ENCODE results near the gene HLA-DQB2. TPM values are rescaled to one million over a fixed set of nuclear protein-coding genes. Genes with fewer than 3 reads are reported as not detected.
"Not testable (repeated sequence)": the region's sequence is repeated elsewhere in the genome, so short reads cannot be mapped to it uniquely, and the experiment has no call there.

The HLA-DQB2 gene
- total RNA-seq, result 1 to 10 TPM in 1 of 3 donors, not detected in 2; 1.1 TPM
- long read RNA-seq, donor 1, result 0 reads
- long read RNA-seq, donor 2, result 0 reads

- intact Hi-C loops (cut with DNase I, micrococcal nuclease), result no loop called here
- no peaks in the 10 kb centered on the region for H3K9me3 ChIP-seq
- H3K4me3 ChIP-seq, result no peak within 1 kb of the TSS
- ATAC-seq (no peak), DNase-seq (no peak)
- no peak for TF ChIP-seq CTCF (IDR thresholded peaks at IDR 0.05)
- no peaks in the 10 kb centered on the region for H3K4me1 ChIP-seq (ENCODE audit: low read depth)
- H3K36me3 ChIP-seq (ENCODE audit: low read depth), result no peaks in the 10 kb centered on the region
These were observed at the start of gene HLA-DQB2 for GRCh38 chr6:32763421-32763820. Gene HLA-DQB2, minus strand, starts transcription at chr6:32763532. Its CDS starts 62 bp downstream, at chr6:32763470.

GRCh38 chr6:32809171-32809570, 45.8 kb upstream of the HLA-DQB2 start:
- H3K4me1 ChIP-seq (ENCODE audit: low read depth), result no peaks in the 10 kb centered on the region
- no peak overlapping the region for H3K4me3 ChIP-seq
- intact Hi-C loops (cut with DNase I, micrococcal nuclease), result no loop called here
- H3K36me3 ChIP-seq (ENCODE audit: low read depth), result no peaks in the 10 kb centered on the region
- DNase-seq, result no peak
- no peaks in the 10 kb centered on the region for H3K9me3 ChIP-seq
- no peak for ATAC-seq
- no peak for TF ChIP-seq CTCF (IDR thresholded peaks at IDR 0.05)

GRCh38 chr6:32807020-32807580, 43.8 kb upstream of the HLA-DQB2 start:
- intact Hi-C loops (cut with DNase I, micrococcal nuclease), result no loop called here
- no peak for TF ChIP-seq CTCF (IDR thresholded peaks at IDR 0.05)

GRCh38 chr6:32805404-32805803, 42.1 kb upstream of the HLA-DQB2 start:
- H3K9me3 ChIP-seq; H3K36me3 ChIP-seq (ENCODE audit: low read depth); H3K4me3 ChIP-seq; intact Hi-C loops (cut with DNase I, micrococcal nuclease); ATAC-seq; H3K4me1 ChIP-seq (ENCODE audit: low read depth); DNase-seq: not testable (repeated sequence)

More at GRCh38 chr6:32807020-32807580, 43.8 kb upstream of the HLA-DQB2 start:
- H3K9me3 ChIP-seq, result no peaks in the 10 kb centered on the region
- H3K4me3 ChIP-seq, result no peak overlapping the region
- no peaks in the 10 kb centered on the region for H3K36me3 ChIP-seq (ENCODE audit: low read depth)
- no peak for ATAC-seq
- no peak for DNase-seq
- H3K4me1 ChIP-seq (ENCODE audit: low read depth), result no peaks in the 10 kb centered on the region

GRCh38 chr6:32803416-32803815, 40.1 kb upstream of the HLA-DQB2 start:
- Histone ChIP-seq H3K4me1 (ENCODE audit: low read depth) (no peaks in the 10 kb centered on the region), H3K36me3 (ENCODE audit: low read depth) (no peaks in the 10 kb centered on the region), H3K9me3 (no peaks in the 10 kb centered on the region), H3K4me3 (no peak overlapping the region)
- intact Hi-C loops (cut with DNase I, micrococcal nuclease), result no loop called here
- no peak for ATAC-seq
- TF ChIP-seq CTCF (IDR thresholded peaks at IDR 0.05), result no peak
- no peak for DNase-seq

- intact Hi-C loops (cut with DNase I, micrococcal nuclease), result loop anchor here in 1 of 2 donors (5.0 kb wide), 1 partner anchor 387 kb away; no protein-coding TSS in a partner anchor
- no peak for TF ChIP-seq CTCF (IDR thresholded peaks at IDR 0.05)
These were observed 36.4 kb upstream of the HLA-DQB2 start for GRCh38 chr6:32799740-32800139.

More at GRCh38 chr6:32799740-32800139, 36.4 kb upstream of the HLA-DQB2 start:
- no peak for DNase-seq
- no peak for ATAC-seq
- H3K4me1 ChIP-seq (ENCODE audit: low read depth), result no peaks in the 10 kb centered on the region
- H3K36me3 ChIP-seq (ENCODE audit: low read depth), result no peaks in the 10 kb centered on the region
- H3K4me3 ChIP-seq, result no peak overlapping the region
- no peaks in the 10 kb centered on the region for H3K9me3 ChIP-seq

All from mucosa of descending colon (tissue), 3 donors.